IPS-NIHi11 (cell line): ENCODE results near the gene TSPAN11.

Experiments used
- DNase-seq: peaks from one replicate; pipeline ENCODE4 v3.0.0; 2012; ENCODE audit warnings: mixed read lengths, low spot score

Gene TSPAN11

DNA sequence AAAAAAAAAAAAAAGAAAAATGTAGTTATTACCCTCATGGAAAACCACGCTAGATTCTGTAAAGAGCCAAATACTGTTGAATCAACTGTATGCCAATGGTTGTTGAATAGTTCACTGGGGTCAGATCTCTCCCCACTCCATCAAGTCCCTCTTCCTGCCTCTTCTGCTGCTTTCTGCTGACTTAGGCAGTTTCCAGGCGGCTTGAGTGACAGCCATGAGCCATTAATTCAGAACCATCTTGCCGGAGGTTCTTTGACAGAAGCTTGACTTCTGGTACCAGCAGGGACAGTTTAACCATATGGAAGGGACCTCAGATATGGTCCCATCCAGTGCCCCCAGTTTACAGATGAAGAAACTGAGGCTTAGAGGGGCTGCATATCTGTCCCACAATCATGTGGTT lies 34.5 kb downstream of the TSPAN11 start:
- DNase-seq = no peak

DNA sequence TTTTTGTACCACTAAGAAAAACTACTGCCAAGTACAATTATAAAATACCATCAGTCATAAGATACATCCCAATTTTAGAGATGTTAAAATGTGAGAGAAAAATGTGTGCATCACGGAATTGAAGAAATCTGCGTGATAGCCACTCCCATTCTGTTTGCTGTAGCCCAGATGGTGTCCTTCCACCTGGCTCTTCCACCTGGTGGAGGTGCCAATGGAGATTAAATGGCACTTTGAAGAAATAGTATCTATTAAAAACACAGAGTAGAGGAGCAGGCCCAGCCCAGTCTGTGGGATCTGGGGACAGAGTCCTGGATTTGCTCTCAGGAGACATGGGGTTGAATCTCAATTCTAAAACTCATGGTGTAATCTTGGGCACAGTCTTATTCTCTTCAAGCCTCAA lies 35.5 kb downstream of the TSPAN11 start:
- DNase-seq = no peak

GRCh38 chr12:30963709-30964564 lies 37.4 kb downstream of the TSPAN11 start:
- no peak for DNase-seq

DNA sequence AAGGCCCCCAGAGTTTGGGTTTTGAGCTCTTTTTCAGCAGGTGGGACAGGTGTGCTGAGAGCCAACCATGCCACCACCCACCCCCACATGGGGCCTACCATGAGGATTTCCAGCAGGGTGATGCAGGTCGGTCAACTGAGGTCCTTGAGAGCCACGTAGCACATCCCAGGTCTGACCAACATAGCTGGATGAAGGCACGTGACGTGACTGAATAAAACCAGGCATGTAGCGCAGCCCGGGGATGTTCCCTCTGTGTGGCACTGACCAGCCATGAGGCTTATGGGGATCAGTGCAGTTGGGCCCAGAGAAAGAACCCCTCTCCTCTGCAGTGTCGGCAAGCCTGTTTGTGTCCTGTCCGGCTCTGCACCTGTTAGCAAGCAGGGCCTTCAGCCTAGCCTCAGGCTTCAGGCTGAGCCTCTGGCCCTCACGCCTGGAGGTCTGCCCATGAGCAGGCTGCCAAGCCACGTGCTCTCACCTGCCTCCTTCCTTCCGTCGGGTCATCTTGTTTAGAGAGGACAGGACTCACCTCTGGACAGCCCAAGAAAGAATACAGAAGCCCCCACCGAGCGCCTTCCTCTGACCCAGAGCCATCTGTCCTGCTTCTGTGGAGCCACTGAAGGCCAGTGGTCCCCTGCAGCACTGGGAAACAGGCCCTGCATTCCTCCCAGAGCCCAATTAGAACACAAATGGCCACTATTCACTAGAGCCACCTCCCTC lies 38.5 kb downstream of the TSPAN11 start:
- no peak for DNase-seq

- DNase-seq = peak; percentile 60
Measured at GRCh38 chr12:30965613-30965985, 39.1 kb downstream of the TSPAN11 start.

DNA sequence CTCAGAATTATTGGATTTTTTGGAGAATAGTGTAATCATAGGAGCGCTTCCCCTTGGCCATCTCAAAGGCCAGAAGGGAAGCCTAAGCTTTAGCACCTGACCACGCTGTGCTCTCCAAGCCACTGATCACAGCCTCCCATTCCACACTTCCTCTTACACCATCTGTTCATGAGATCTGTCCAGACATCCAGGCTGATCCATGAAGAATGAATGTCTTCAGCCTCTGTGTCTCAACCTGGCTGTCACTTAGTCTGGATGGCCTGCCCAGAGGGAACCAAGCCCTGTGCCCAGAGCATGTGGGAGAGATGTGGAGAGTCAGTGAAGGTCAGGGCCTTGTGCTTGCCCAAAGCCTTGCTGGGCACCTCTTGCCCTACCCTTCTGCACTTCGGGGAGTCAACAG lies 40.5 kb downstream of the TSPAN11 start:
- no peak for DNase-seq

GRCh38 chr12:30968211-30968610 lies 41.7 kb downstream of the TSPAN11 start:
- DNase-seq = no peak

GRCh38 chr12:30969006-30969405 lies 42.5 kb downstream of the TSPAN11 start:
- no peak for DNase-seq

GRCh38 chr12:30969606-30970395 lies 43.3 kb downstream of the TSPAN11 start:
- no peak for DNase-seq

GRCh38 chr12:30970559-30971197 lies 44.1 kb downstream of the TSPAN11 start:
- DNase-seq = peak; percentile 48

DNA sequence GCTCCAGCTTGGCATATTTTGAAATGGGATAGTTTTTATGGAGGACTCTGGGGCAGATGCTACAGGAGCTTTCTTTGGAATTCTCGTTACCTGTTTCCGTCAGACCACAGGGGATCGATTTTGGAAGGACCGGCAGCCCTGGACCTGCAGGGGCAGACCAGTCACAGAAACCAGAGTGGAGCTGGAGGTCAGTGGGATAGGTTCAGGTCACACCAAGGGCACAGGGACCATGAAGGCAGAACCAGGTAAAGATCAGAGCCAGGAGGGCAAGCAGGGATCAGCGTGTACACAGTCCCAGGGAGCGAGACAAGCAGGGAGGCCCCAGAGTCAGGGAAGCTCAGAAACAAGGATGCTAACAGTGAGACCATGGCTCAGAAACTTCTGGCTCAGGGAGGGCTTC lies 45.5 kb downstream of the TSPAN11 start:
- no peak for DNase-seq

DNA sequence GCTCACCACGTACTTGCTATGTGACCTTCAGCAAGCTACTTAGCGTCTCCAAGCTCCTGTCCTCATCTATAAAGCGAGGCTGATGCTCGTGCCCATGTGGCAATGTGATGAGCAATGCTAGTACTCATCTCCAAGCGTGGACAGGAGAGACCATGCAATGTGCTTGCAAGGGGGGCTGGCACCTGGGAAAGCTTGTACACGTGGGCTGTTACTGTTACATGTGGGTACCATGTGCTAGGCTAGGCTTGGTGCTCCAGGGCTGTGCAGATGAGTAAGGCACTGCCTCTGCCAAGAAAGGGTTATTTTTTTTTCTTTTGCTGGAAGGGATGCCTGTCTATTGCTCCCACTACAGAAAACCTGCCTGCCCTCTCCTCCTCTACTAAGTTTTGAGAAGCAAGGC lies 46.6 kb downstream of the TSPAN11 start:
- no peak for DNase-seq

DNA sequence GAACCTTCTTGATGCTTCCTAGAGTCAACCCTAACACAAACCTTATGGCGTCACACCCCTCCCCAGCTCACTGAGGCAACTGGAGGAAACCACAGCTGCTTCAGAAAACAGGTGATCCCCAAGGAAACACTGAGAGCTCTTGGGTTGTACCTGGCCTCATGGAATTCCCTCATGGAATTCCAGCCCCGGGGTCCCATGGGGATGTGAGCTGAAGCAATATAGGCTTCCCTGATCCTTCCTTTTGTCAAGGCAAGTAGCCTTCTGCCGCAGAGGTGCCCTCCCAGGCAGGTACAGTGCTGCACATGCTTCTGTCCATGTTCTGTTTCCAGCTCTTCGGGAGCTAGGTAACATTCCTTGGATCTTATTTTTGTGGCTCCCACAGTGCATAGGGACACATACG lies 47.3 kb downstream of the TSPAN11 start:
- no peak for DNase-seq

DNA sequence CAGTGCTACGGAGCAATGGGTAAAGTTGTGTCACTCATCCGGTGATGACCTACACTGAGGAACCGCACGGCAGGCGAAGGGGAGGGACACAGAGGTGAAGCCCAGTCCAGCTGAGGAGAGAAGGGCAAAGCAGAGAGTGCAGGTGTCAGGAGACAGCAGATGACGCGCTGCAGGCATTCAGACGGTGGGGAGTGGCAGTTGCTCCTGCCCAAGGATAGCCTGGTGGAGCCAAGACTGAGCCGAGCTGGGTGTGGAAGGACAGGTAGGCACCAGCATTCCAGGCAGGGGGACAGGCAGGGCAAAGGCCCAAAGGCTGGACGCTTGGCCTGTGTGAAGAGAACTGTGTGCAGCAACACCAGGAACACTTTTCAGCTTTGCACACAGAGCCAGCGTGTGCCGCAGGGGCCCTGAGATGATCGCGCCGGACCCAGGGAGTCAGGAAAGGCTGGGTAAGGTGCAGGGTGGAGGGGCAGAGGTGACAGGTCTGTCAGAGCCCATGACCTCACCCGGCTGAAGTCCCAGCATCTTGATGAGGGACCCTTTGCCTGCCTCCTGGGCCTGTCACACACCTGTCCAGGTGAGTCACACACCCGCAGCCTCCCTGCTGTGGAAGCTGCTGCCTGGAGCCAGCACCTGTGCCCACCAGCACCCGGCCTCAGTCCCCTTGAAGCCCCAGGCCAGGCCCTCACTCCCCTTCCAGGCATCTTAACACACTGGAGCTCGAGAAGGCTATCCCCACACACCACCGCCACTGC lies 48.4 kb downstream of the TSPAN11 start:
- DNase-seq = no peak

DNA sequence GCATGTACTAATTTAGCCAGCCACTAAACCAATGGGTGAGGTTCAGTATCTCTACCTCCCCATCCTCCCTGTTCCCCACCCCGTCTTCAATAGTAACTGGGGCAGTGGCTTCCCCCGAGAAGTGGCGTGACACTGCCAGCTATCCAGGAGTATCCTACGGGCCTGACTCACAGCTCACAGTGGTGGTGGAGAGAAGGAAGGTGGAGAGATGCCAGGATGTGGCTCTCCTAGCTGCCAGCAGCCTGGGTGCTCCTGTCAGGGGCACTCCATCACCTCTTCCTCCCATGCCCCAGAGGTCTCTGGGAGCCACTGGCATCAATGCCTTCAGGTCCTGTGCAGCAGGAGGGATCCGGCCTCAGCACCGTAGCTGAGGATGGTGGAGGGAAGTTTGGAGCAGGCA lies 49.0 kb downstream of the TSPAN11 start:
- DNase-seq = no peak

DNA sequence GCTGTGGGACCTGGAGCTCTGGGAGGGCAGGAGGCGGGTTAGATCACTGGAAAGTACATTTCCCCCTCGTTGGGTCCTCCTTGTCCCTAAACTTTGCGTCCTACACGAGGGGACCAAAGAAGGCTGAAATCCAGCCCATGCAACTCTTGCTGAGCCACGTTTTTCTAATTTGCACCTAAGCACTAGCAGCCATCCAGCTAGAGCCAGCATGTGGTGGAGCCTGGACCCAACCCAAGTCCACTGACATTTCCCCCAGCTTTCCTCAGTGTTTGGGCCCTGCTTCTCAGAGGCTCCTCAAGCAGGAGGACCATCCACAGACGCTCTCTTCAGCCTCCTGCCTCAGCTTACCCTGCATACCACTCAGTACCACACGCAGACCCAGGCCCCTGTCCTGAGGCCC lies 49.7 kb downstream of the TSPAN11 start:
- no peak for DNase-seq

DNA sequence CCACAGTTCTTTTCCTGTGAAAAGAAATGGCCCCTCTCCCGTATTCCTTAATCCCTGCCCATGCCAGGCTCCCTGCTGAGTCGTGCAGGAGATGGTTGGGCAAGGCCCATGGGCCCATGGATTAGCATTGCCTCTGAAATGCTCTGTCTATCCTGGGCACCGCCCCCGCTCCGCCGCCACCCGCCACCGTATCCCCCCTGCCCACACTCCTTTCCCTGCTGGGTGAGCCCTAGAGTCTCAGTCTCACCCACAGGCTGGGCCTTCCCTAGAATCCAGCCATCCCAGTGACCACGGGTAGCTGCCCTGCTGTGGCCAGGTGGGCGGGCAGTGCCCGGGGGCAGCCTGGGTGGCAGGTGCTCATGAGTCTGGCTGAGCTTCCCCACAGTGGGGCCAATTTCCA lies 50.6 kb downstream of the TSPAN11 start:
- DNase-seq = no peak

DNA sequence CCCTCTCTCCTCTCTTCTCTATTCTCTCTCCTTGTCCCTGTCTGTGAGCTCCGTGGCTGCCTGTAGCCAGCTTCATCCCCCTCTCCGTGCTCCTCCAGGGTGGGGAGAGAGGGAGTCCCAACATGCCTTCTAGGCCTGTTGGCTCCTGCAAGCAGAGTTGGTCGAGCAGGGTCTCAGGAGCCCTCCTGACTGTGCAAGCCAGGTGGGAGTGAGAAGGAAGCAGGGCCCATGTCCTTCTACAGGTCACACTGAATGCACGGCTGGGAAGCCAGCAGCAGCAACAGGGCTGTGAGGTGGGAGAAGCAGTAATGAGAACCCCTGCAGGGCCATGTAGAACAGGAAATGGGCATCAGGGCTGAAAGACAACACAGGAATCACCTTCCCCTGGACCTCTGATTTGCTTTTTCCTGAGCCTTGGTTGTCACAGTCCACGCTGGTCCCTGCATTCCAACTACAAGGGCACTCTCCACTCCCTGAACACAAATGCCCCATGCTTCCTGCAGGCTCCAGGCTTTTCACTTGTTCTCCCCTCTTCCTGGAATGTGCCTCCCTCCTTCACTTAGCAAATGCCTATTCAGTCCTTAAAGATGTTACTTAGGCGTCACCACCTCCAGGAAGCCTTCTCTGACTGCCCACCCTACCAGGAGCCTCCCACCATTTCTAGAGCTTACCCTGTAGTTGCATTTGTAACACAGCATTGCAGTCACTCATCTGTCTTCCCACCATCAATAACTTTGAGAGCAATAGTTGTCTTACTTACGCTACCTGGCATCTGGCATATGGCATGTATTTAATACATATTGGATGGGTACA lies 51.2 kb downstream of the TSPAN11 start:
- no peak for DNase-seq

- DNase-seq = no peak
Measured at GRCh38 chr12:30978639-30979038, 52.1 kb downstream of the TSPAN11 start.

- DNase-seq = no peak
Measured at GRCh38 chr12:30979371-30980259, 53.1 kb downstream of the TSPAN11 start.
